Mucosa of stomach (tissue), 1 donor: ENCODE data around the gene TAS1R3.
"Not testable (repeated sequence)": the region's sequence is repeated elsewhere in the genome, so short reads cannot be mapped to it uniquely, and the experiment has no call there.

ENCODE experiments used
- H3K27me3 ChIP-seq: one replicate; pipeline ENCODE4 v1.7.0; 2013; ENCODE audit warnings: mild to moderate bottlenecking, low read length; ENCODE audit not compliant: control insufficient read depth, insufficient read depth
- H3K36me3 ChIP-seq: one replicate; pipeline ENCODE4 v1.7.0; 2013; ENCODE audit warnings: low read length; ENCODE audit not compliant: control insufficient read depth, insufficient read depth
- H3K4me1 ChIP-seq: one replicate; pipeline ENCODE4 v1.7.0; 2013; ENCODE audit warnings: mild to moderate bottlenecking, low read length; ENCODE audit not compliant: control insufficient read depth, insufficient read depth
- H3K4me3 ChIP-seq: one replicate; pipeline ENCODE4 v1.7.0; 2013; ENCODE audit warnings: low read length
- H3K9ac ChIP-seq: one replicate; pipeline ENCODE4 v1.7.0; 2013; ENCODE audit warnings: mild to moderate bottlenecking, low read length, moderate library complexity
- H3K9me3 ChIP-seq: one replicate; pipeline ENCODE4 v1.7.0; 2013; ENCODE audit warnings: mild to moderate bottlenecking, low read length, moderate library complexity; ENCODE audit not compliant: control insufficient read depth
- donor health status: Pancreatic carcinoma.

The TAS1R3 gene

GRCh38 chr1:1360506-1361169 is 29.6 kb downstream of the TAS1R3 start:
- peaks cover 27% of the 10 kb centered on the region for H3K4me1 ChIP-seq
- H3K36me3 ChIP-seq, result no peaks in the 10 kb centered on the region
- H3K4me3 ChIP-seq, result no peak overlapping the region
- H3K27me3 ChIP-seq, result peaks cover 38% of the 10 kb centered on the region
- H3K9ac ChIP-seq, result no peak overlapping the region
- no peaks in the 10 kb centered on the region for H3K9me3 ChIP-seq

GRCh38 chr1:1361233-1361981 is 30.3 kb downstream of the TAS1R3 start:
- Histone ChIP-seq H3K4me1 (peaks cover 22% of the 10 kb centered on the region), H3K4me3 (no peak overlapping the region)

GRCh38 chr1:1361982-1362423 is 30.9 kb downstream of the TAS1R3 start:
- no peak overlapping the region for H3K9ac ChIP-seq
- no peaks in the 10 kb centered on the region for H3K36me3 ChIP-seq
- H3K27me3 ChIP-seq, result peaks cover 34% of the 10 kb centered on the region
- H3K4me3 ChIP-seq, result no peak overlapping the region
- no peaks in the 10 kb centered on the region for H3K9me3 ChIP-seq
- H3K4me1 ChIP-seq, result peaks cover 16% of the 10 kb centered on the region

More at GRCh38 chr1:1361233-1361981, 30.3 kb downstream of the TAS1R3 start:
- H3K9me3 ChIP-seq, result no peaks in the 10 kb centered on the region
- H3K36me3 ChIP-seq, result no peaks in the 10 kb centered on the region
- H3K9ac ChIP-seq, result no peak overlapping the region
- peaks cover 38% of the 10 kb centered on the region for H3K27me3 ChIP-seq

- H3K9ac ChIP-seq, result no peak overlapping the region
- H3K9me3 ChIP-seq, result no peaks in the 10 kb centered on the region
- H3K27me3 ChIP-seq, result peaks cover 12% of the 10 kb centered on the region
Observed at GRCh38 chr1:1364266-1364665, 33.2 kb downstream of the TAS1R3 start.

GRCh38 chr1:1365875-1366698 is 35.0 kb downstream of the TAS1R3 start:
- Histone ChIP-seq H3K4me3 (no peak overlapping the region), H3K36me3 (no peaks in the 10 kb centered on the region), H3K9ac (no peak overlapping the region), H3K27me3 (no peaks in the 10 kb centered on the region), H3K4me1 (no peaks in the 10 kb centered on the region), H3K9me3 (no peaks in the 10 kb centered on the region)

More at GRCh38 chr1:1364266-1364665, 33.2 kb downstream of the TAS1R3 start:
- no peaks in the 10 kb centered on the region for H3K36me3 ChIP-seq
- H3K4me3 ChIP-seq, result no peak overlapping the region
- peaks cover 3% of the 10 kb centered on the region for H3K4me1 ChIP-seq

DNA sequence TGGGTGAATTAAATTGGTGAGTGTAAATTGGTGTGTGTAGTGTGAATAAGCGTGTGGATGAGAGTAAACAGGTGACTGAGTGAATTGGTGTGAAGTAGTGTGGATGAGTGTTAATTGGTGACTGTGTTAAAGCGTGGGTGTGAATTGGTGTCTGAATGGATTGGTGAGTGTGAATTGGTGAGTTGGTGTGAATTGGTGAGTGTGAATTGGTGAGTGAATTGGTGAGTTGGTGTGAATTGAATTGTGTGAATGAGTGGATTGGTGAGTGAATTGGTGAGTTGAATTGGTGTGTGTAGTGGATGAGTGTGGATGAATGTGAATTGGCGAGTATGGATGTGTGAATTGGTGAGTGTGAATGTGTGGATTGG is 35.6 kb downstream of the TAS1R3 start:
- Histone ChIP-seq H3K4me3 (no peak overlapping the region), H3K9me3 (no peaks in the 10 kb centered on the region), H3K4me1 (peaks cover 3% of the 10 kb centered on the region), H3K9ac (no peak overlapping the region), H3K27me3 (no peaks in the 10 kb centered on the region), H3K36me3 (no peaks in the 10 kb centered on the region)

- Histone ChIP-seq H3K36me3 (no peaks in the 10 kb centered on the region), H3K4me1 (peaks cover 9% of the 10 kb centered on the region), H3K4me3 (no peak overlapping the region), H3K27me3 (no peaks in the 10 kb centered on the region), H3K9me3 (no peaks in the 10 kb centered on the region), H3K9ac (no peak overlapping the region)
Observed at GRCh38 chr1:1367315-1367714, 36.2 kb downstream of the TAS1R3 start.

GRCh38 chr1:1370094-1370493 is 39.0 kb downstream of the TAS1R3 start:
- not testable (repeated sequence) for H3K9ac ChIP-seq, H3K9me3 ChIP-seq, H3K27me3 ChIP-seq, H3K4me3 ChIP-seq, H3K36me3 ChIP-seq
- H3K4me1 ChIP-seq, result peaks cover 23% of the 10 kb centered on the region

DNA sequence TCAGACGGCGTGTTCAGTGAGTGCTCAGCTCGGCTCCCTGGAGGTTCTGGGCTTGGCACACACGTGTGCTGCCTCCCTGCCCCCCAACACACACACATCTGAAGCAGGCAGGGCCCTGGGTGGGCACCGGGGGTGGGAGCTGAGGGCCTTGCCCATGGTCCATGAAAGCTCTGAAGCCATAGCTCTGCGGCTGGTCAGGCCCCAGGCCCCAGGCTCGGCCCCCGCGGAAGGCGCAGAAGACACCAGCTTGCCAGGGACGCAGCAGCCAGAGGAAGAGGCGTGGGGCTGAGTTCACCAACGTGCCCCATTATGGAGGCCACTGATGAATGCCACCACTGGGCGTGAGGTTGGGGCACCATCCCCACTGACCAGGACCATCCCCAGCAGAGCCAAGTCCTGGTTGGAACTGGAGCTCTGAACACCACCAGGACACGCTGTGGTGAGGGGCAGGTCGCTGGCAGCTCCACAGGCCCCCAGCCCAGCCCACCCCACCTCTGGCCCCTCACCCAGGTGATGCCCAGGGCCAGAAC is 39.8 kb downstream of the TAS1R3 start:
- no peaks in the 10 kb centered on the region for H3K9me3 ChIP-seq
- H3K4me1 ChIP-seq, result peaks cover 24% of the 10 kb centered on the region
- no peak overlapping the region for H3K9ac ChIP-seq
- no peaks in the 10 kb centered on the region for H3K36me3 ChIP-seq
- no peak overlapping the region for H3K4me3 ChIP-seq
- no peaks in the 10 kb centered on the region for H3K27me3 ChIP-seq

DNA sequence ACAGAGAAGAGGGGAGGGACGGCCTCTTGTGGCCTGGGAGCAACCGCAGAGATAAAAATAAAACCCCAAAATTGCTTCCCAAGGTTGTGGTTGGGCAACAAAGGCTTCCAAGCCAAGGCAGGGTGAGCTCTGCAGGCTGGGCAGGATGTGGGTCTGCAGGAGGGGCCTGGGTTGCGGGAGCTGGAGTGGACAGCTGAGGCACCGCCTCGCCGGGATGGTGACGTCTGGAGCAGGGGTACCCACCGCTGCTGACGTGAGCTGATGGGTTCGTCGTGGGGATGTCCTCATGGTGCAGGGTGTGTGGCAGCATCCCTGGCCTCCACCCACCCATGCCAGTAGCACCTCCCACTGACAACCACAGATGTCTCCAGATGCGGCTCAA is 40.3 kb downstream of the TAS1R3 start:
- Histone ChIP-seq H3K9me3 (no peaks in the 10 kb centered on the region), H3K4me1 (peaks cover 29% of the 10 kb centered on the region), H3K36me3 (no peaks in the 10 kb centered on the region), H3K9ac (no peak overlapping the region), H3K27me3 (no peaks in the 10 kb centered on the region), H3K4me3 (no peak overlapping the region)

DNA sequence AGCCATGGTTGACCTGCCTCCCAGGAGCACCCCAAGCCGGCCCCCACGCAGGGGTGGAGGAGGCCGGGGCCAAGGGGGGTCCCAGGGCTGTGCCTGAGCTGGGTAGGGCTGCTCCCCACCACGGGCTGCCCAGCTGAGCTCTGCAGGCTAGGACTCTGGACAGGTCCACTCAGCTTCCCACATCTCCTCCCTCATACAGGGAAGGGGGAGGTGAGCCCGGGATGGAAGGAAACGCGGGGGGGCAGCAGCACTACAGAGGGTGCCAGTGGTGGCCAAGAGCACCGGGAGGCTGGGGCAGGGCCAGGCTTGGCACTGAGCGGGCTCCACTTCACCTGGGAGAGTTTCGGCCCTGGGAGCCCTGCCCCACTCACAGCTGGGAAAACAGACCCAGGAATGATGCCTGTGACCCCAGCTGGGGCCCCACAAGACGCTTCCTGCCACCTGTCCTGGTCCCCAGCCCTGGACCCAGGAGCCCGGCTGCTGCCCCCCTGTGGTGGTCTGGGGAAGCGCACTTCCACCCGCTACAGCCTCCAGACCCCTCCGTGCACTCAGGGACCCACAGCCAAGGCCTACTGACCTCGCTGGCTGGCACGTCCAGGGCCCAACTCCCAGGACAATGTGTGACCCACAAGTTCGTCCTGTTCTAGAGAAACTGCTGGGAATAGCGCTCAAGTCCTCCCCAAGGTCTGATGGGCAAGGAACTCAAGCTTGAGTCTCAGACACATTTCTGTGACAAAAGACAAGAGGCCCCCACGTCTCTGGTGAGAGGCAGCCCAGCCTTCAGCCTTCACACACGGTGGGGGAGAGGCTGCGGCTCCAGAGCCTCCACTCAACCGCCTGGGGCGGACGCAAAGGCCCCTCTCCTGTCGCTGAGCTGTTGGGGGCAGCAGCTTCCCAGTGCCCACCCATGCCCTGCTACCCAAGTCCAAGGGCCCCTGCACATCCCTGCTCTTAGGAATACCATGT is 40.9 kb downstream of the TAS1R3 start:
- H3K4me3 ChIP-seq, result no peak overlapping the region
- H3K27me3 ChIP-seq, result no peaks in the 10 kb centered on the region
- peaks cover 29% of the 10 kb centered on the region for H3K4me1 ChIP-seq
- no peaks in the 10 kb centered on the region for H3K9me3 ChIP-seq
- H3K9ac ChIP-seq, result no peak overlapping the region
- no peaks in the 10 kb centered on the region for H3K36me3 ChIP-seq
